Stimulated activated CD4-positive, alpha-beta T cell treated with anti-CD3 and anti-CD28 coated beads, TNF-alpha, amount 100 ng/mL, for 1 hour (primary cell): ENCODE measurements around the gene GVQW3.
"Not testable (repeated sequence)": the region's sequence is repeated elsewhere in the genome, so short reads cannot be mapped to it uniquely, and the experiment has no call there.

Source experiments
- DNase-seq, 3 donors: peaks; one replicate each; pipeline ENCODE4 v3.0.0-alpha.2; 2020; ENCODE audit warnings: low read depth in 3 of 3, low spot score in 1 of 3

The GVQW3 gene

DNA sequence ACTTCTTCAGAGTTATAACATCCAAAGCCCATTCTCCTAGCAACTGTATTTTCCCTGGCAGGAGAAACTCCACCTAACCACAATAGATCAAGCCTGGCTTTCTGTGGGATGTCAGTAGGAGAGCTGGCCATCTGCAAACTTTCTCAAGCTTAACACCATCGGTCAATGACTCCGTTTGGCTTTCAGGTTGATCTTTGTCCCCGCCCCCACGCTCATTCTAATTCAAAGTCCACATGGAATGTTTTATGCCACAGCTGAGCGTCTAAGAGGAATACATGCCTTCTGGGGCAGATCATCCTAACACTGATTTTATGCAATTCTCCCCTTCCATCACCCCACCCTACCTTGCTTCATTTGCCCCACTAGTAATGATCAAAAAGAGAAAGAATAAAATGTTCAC, 4.8 kb downstream of the GVQW3 start:
- DNase-seq: no peak

GRCh38 chr11:76388408-76388807, 7.3 kb downstream of the GVQW3 start:
- DNase-seq: no peak

DNA sequence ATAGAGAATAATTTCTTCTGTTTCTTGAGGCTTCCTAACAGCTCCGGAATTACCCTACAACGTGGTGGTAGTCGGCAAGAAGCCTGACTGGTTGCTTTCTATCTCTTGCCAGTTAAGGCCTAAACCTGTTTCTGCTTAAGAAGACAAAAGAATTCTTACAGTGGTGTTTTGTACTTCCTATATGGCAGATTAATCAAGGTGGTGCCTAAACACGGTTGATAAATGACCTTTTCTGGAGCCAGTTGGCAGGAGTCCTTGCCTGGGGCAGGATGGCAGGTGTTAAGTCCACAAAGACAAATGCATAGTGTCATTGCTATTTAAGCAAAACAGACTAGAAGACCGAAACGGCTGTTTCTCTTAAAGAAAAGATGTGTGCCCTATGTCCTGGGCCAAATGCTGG, 9.9 kb downstream of the GVQW3 start:
- no peak for DNase-seq

GRCh38 chr11:76391811-76392475, 10.8 kb downstream of the GVQW3 start:
- no peak for DNase-seq

DNA sequence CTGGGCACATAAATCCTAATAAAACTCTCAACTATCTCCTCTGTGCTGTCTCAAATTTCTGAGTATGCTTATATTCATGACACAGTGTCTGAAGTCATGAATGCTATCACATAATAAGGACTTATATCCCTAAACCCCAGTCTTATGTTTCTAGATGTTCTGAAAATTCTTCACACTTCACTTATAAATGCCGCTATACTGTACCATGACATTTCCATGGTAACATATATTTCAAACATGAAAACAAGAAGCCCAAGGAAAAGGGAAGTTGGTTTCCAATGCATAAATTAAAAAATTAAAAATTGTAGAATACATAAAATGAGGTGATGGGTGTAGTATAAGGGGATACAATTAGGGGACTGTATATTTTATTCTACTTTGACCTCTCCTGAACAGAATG, 11.7 kb downstream of the GVQW3 start:
- no peak for DNase-seq

GRCh38 chr11:76394411-76394810, 13.3 kb downstream of the GVQW3 start:
- DNase-seq: no peak

DNA sequence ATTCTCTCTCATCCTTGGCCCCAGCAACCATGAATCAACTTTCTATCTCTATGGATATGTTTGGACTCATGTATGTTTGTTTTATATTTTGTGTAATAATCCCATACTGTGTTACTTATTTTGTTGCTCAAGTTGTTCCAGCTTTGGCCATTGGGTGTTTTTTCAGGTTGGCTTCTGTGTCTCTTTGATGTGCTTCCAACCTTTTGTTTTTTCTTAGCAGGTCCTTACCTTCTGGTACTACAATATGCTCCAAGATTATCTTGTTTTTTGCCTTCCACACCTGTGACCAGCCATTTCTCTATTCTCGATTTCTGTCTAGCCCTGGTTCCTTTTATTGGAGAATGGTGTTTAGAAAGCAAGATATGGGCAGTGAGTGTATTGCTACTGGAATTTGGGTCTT, 14.2 kb downstream of the GVQW3 start:
- DNase-seq: no peak

- no peak for DNase-seq
These were observed 16.3 kb downstream of the GVQW3 start for GRCh38 chr11:76397383-76397782.

- no peak for DNase-seq
These were observed 19.8 kb downstream of the GVQW3 start for GRCh38 chr11:76400967-76401366.

DNA sequence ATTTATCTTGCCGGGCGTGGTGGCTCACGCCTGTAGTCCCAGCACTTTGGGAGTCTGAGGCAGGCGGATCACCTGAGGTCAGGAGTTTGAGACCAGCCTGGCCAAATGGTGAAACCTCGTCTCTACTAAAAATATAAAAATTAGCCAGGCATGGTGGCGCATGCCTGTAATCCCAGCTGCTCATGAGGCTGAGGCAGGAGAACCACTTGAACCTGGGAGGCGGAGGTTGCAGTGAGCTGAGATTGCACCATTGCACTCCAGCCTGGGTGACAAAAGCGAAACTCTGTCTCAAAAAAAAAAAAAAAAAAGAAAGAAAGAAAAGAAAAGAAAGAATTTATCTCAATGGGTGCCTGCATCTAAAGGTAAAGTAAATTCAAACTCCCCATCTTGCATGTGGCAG, 20.4 kb downstream of the GVQW3 start:
- DNase-seq: not testable (repeated sequence)

DNA sequence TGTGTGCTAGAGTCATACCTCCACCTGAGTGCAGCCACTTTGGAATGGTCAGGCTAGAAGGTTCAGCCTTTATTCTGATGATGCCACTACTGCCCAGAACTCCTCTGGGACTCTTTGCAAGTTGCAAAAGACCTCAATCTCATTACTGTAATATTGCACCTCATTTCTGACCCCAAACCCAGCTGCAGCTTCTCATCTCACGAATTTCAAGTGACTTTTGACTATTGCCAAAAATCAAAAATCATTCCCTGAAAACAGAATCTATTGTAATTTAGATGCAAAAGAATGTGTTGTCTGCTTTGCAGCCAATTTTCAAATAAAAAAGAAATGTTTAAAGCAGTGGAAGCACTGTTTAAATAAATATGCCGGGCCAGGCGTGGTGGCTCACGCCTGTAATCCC, 25.2 kb downstream of the GVQW3 start:
- no peak for DNase-seq

DNA sequence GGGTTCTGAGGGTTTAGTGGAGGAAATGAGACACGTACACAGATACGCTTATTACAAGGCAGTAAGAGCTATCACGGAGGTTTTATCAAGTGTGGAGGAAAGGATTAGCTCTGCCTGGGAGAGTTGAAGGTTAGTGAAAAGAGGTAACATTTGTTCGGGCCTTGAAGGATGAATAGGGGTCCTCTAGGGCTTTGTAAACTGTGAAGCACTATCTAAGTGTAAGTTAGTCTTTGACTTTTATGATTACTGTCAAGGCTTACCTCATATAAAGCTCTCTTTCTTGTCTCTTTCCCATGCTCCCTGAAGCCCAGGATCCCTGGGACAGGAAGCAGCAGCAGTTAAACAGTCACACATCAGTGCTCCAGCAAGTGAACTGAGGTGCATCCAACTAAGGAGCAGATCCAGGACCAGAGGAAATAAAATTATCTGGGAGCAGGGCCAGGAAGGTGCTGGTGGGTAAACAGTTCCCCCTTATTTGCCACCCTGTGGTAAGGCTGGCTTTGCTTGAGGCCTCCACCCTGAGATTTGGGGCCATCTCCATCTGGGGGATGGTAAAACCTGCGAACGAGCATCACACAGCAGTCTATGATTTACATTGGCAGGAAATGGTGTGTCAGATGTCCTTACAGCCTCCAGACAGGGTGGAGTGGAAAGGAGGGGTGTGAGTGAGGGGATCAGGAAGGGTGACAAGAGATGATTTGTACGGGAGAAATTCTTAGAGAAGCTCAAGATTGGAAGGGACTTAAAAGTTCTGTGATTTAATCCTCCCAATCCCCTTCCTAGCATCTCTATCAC, 27.2 kb downstream of the GVQW3 start:
- DNase-seq: no peak

- DNase-seq: no peak
These were observed 29.8 kb downstream of the GVQW3 start for GRCh38 chr11:76410851-76411357.

DNA sequence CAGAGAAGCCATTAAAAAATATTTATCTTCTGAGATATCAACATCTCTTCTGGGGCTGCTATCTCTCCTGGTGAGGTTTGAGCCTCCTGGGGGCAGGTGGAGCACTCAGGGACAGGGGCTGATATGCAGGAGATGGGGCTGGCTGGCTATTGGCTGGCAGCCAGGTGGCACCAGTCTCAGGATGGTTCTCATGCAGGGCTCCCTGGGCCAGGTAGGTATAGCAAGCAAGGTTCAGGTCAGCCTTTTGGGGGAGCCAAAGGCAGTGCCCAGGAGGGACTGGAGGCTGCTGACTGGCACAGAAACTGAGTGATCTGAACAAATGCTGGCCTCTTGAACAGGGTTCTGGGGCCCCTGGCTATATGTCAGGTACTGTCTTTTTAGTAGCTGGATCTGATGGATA, 34.0 kb downstream of the GVQW3 start:
- DNase-seq: no peak

GRCh38 chr11:76419896-76420295, 38.8 kb downstream of the GVQW3 start:
- no peak for DNase-seq

DNA sequence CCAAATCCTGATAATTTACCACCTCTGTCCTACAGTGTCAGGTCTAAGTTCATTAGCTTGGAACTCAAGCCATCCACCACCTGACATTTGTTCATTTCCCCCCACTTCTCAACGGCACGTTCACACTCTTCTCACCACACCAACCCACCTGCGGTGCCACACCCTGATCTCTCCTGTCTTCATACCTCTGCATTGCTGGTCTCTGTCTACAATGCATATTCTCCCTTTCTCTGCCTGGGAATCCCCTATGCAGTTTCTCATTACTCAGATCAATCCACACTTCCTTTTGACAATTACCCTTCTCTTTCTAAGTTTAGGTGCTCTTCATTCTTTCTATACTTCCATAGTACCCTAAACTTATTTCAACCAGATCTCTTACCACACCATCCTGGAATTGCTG, 43.3 kb downstream of the GVQW3 start:
- no peak for DNase-seq

DNA sequence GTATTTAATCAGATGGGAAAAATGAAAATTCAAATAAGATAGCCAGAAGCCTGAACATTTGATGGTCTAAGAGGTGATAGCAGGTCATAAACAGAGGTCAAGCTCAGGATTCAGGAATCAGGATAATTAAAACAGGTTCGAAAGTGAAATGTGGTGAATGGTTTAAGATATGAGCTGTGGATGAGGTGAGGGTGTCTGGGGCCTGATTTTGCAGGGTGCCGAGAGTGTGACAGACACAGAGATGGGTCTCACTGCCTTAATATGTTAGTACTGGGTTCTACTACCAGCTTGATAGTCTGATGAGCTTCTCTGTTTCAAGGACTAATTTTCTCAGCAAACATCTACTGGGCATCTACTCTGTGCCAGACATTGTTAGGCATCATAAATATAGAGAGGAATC, 43.8 kb downstream of the GVQW3 start:
- no peak for DNase-seq

- no peak for DNase-seq
These were observed 45.5 kb downstream of the GVQW3 start for GRCh38 chr11:76426660-76427059.

GRCh38 chr11:76436020-76436419, 54.9 kb downstream of the GVQW3 start:
- DNase-seq: no peak

- DNase-seq: no peak
These were observed 62.3 kb downstream of the GVQW3 start for GRCh38 chr11:76443268-76443980.

- no peak for DNase-seq
These were observed 62.9 kb downstream of the GVQW3 start for GRCh38 chr11:76444065-76444383.
